HepG2 (cell line): ENCODE measurements around the gene NDUFB10. TPM values are rescaled to one million over a fixed set of nuclear protein-coding genes. Genes with fewer than 3 reads are reported as not detected.

Experiments
- CENPBD1 ChIP-seq: sonication (generic); formaldehyde crosslinking; IDR thresholded peaks from 2 replicates; pipeline ENCODE4 v1.8.0; 2022; ENCODE audit warnings: missing genetic modification reagents, low read depth, mild to moderate bottlenecking, borderline replicate concordance
- DDIT3 ChIP-seq: sonication (generic); formaldehyde crosslinking; IDR thresholded peaks from 2 replicates; pipeline ENCODE4 v1.4.0; 2020; ENCODE audit warnings: mild to moderate bottlenecking, missing genetic modification reagents
- FOXK1 ChIP-seq: sonication (generic); formaldehyde crosslinking; IDR thresholded peaks from 2 replicates; pipeline ENCODE4 v1.4.0; 2020; ENCODE audit warnings: low read depth, missing genetic modification reagents, borderline replicate concordance
- FOXP1 ChIP-seq, 2 experiments: fragments of 450-650 bp in 1 of 2; IDR thresholded peaks; 2 replicates each; pipeline ENCODE4 v1.6.1; 2017 to 2018; ENCODE audit warnings: antibody characterized with exemption in 1 of 2
- GPN1 ChIP-seq: sonication (generic); formaldehyde crosslinking; IDR thresholded peaks from 2 replicates; pipeline ENCODE4 v1.5.1; 2020; ENCODE audit warnings: missing genetic modification reagents, borderline replicate concordance
- GTF3A ChIP-seq: sonication (generic); formaldehyde crosslinking; conservative IDR thresholded peaks from 2 replicates; pipeline ENCODE4 v1.4.0; 2020; ENCODE audit warnings: mild to moderate bottlenecking, missing genetic modification reagents
- KLF13 ChIP-seq: sonication (generic); formaldehyde crosslinking; IDR thresholded peaks from 2 replicates; pipeline ENCODE4 v1.4.0; 2020; ENCODE audit warnings: mild to moderate bottlenecking, missing genetic modification reagents
- MEIS2 ChIP-seq: sonication (generic); formaldehyde crosslinking; IDR thresholded peaks from 2 replicates; pipeline ENCODE4 v1.9.0; 2021; ENCODE audit warnings: mild to moderate bottlenecking, missing genetic modification reagents
- MNT ChIP-seq: fragments of 450-650 bp; IDR thresholded peaks from 2 replicates; pipeline ENCODE4 v1.6.1; 2016
- POLR2AphosphoS5 ChIP-seq: IDR thresholded peaks from 2 replicates; pipeline ENCODE4 v1.6.1; 2012; ENCODE audit warnings: low read depth, low read length
- PRMT3 ChIP-seq: sonication (generic); formaldehyde crosslinking; IDR thresholded peaks from 2 replicates; pipeline ENCODE4 v1.8.1; 2022; ENCODE audit warnings: low read depth, mild to moderate bottlenecking, moderate library complexity, missing genetic modification reagents, borderline replicate concordance
- RNF219 ChIP-seq: sonication (generic); formaldehyde crosslinking; IDR thresholded peaks from 2 replicates; pipeline ENCODE4 v1.5.0; 2020; ENCODE audit warnings: mild to moderate bottlenecking, missing genetic modification reagents
- SP4 ChIP-seq: sonication (generic); formaldehyde crosslinking; IDR thresholded peaks from 2 replicates; pipeline ENCODE4 v1.8.1; 2023; ENCODE audit warnings: mild to moderate bottlenecking, missing genetic modification reagents
- TERF1 ChIP-seq: sonication (generic); formaldehyde crosslinking; IDR thresholded peaks from 2 replicates; pipeline ENCODE4 v1.8.0; 2022; ENCODE audit warnings: mild to moderate bottlenecking, missing genetic modification reagents, moderate library complexity
- XRCC5 ChIP-seq: fragments of 200-400 bp; formaldehyde crosslinking; optimal IDR thresholded peaks from 2 replicates; pipeline ENCODE3; 2017; ENCODE audit warnings: mild to moderate bottlenecking, low read length
- ZFP90 ChIP-seq: sonication (generic); formaldehyde crosslinking; IDR thresholded peaks from 2 replicates; pipeline ENCODE4 v1.8.0; 2022; ENCODE audit warnings: missing genetic modification reagents, mild to moderate bottlenecking, inconsistent platforms, borderline replicate concordance
- ZMYM4 ChIP-seq: sonication (generic); formaldehyde crosslinking; IDR thresholded peaks from 2 replicates; pipeline ENCODE4 v1.8.1; 2023; ENCODE audit warnings: mild to moderate bottlenecking, missing genetic modification reagents
- ZNF138 ChIP-seq: sonication (generic); formaldehyde crosslinking; IDR thresholded peaks from 2 replicates; pipeline ENCODE4 v1.5.0; 2020; ENCODE audit warnings: mild to moderate bottlenecking, low read depth, missing genetic modification reagents
- ZNF205 ChIP-seq: IDR thresholded peaks from 2 replicates; pipeline ENCODE4 v1.6.1; 2018; ENCODE audit warnings: missing biosample characterization, missing genetic modification reagents
- ZNF563 ChIP-seq: sonication (generic); formaldehyde crosslinking; IDR thresholded peaks from 2 replicates; pipeline ENCODE4 v1.8.0; 2022; ENCODE audit warnings: mild to moderate bottlenecking, moderate library complexity, missing genetic modification reagents
- ZNF619 ChIP-seq: sonication (generic); formaldehyde crosslinking; IDR thresholded peaks from 2 replicates; pipeline ENCODE4 v1.4.0; 2020; ENCODE audit warnings: mild to moderate bottlenecking, missing genetic modification reagents
- ZNF761 ChIP-seq: sonication (generic); formaldehyde crosslinking; conservative IDR thresholded peaks from 2 replicates; pipeline ENCODE4 v1.4.0; 2020; ENCODE audit warnings: mild to moderate bottlenecking, missing genetic modification reagents
- ZNF777 ChIP-seq: sonication (generic); formaldehyde crosslinking; IDR thresholded peaks from 2 replicates; pipeline ENCODE4 v1.4.0; 2020; ENCODE audit warnings: missing genetic modification reagents
- polyA plus RNA-seq, 8 experiments: library from polyadenylated mRNA; depleted of rRNA in 3 of 8; stranded (reverse) in 7 of 8; unstranded in 1 of 8; fragments of >200 nt; fragmentation: Illumina TruSeq in 4 of 8; extraction: Trizol in 4 of 8; gene quantifications; 2 replicates each; pipeline versions ENCODE4 v1.2.1 to v1.2.3, GENCODE V29; 2011 to 2016; ENCODE audit warnings: low read depth in 4 of 8, missing spikeins in 1 of 8, mixed read lengths in 1 of 8; ENCODE audit not compliant: insufficient read depth in 1 of 8
- total RNA-seq, 5 experiments: library from RNA; depleted of rRNA; stranded (reverse); fragments of >200 nt; fragmentation: Illumina TruSeq; extraction: Trizol; gene quantifications; 2 replicates each; pipeline ENCODE4 v1.2.3, GENCODE V29; 2016; ENCODE audit warnings: low read depth in 1 of 5

NDUFB10 gene
- total and polyA plus RNA-seq, 2 of the 13 experiments (the other 11 are each of a cell fraction or from before 2014, with no cell fraction given), result 68.6 to 157 TPM

- TF ChIP-seq RNF219 (no peak), ZNF205 (0 out of 2 replicates have a peak, but pooled peaks have one; percentile 64), ZMYM4 (CRISPR knock-in tag) (peak; percentile 65), ZNF563 (CRISPR knock-in tag) (peak; percentile 81; the same call in 1 of the 2 replicates), FOXP1 (IDR thresholded peaks at IDR 0.05) (no peak), FOXP1 (CRISPR knock-in tag; IDR thresholded peaks at IDR 0.05) (no peak), KLF13 (CRISPR knock-in tag) (no peak), ZNF761 (CRISPR knock-in tag) (no peak), PRMT3 (CRISPR knock-in tag) (no peak), SP4 (peak; percentile 82), GTF3A (CRISPR knock-in tag) (no peak), CENPBD1 (no peak), POLR2AphosphoS5 (peak; percentile 86), ZNF138 (peak; percentile 92; the same call in 1 of the 2 replicates), XRCC5 (peak; percentile 94), ZFP90 (CRISPR knock-in tag) (no peak), ZNF777 (CRISPR knock-in tag) (peak; percentile 61; the same call in 1 of the 2 replicates), GPN1 (CRISPR knock-in tag) (no peak; the same call in 1 of the 2 replicates), FOXK1 (CRISPR knock-in tag) (peak; percentile 81; the same call in 1 of the 2 replicates), MNT (no peak), DDIT3 (CRISPR knock-in tag) (no peak), ZNF619 (CRISPR knock-in tag) (peak; percentile 72), MEIS2 (CRISPR knock-in tag) (peak; percentile 62), TERF1 (CRISPR knock-in tag) (no peak)
Measured at GRCh38 chr16:1959269-1960039, at the start of gene NDUFB10 (continued).
